ENCODE measurements around the gene SUN1.

The SUN1 gene

GRCh38 chr7:881441-882234 is 49.4 kb downstream of the SUN1 start:
- Histone ChIP-seq H3K27me3 (ENCODE audit: control insufficient read depth in 5 of 5, insufficient read depth in 4 of 5, low read length in 5 of 5) (no peaks in the 10 kb centered on the region), H3K27ac (ENCODE audit: low read depth, low read length) (no peak overlapping the region), H3K4me3 (ENCODE audit: low read depth in 1 of 5, low read length in 5 of 5) (no peak overlapping the region), H3K9me3 (ENCODE audit: control insufficient read depth in 5 of 5, low read length in 5 of 5) (no peaks in the 10 kb centered on the region), H3K4me1 (ENCODE audit: control insufficient read depth in 5 of 5, insufficient read depth in 5 of 5, low read length in 5 of 5) (peaks cover 3 to 56% (median 39%) of the 10 kb centered on the region in 5 donors), H3K9ac (ENCODE audit: low read length in 5 of 5) (no peak overlapping the region), H3K36me3 (ENCODE audit: control insufficient read depth in 5 of 5, insufficient read depth in 5 of 5, low read length in 5 of 5) (peaks cover 0 to 17% (median 9%) of the 10 kb centered on the region in 5 donors)

- Histone ChIP-seq H3K9me3 (ENCODE audit: control insufficient read depth in 5 of 5, low read length in 5 of 5) (no peaks in the 10 kb centered on the region), H3K27ac (ENCODE audit: low read depth, low read length) (no peak overlapping the region), H3K36me3 (ENCODE audit: control insufficient read depth in 5 of 5, insufficient read depth in 5 of 5, low read length in 5 of 5) (peaks cover 0 to 26% (median 17%) of the 10 kb centered on the region in 5 donors), H3K27me3 (ENCODE audit: control insufficient read depth in 5 of 5, insufficient read depth in 4 of 5, low read length in 5 of 5) (no peaks in the 10 kb centered on the region), H3K9ac (ENCODE audit: low read length in 5 of 5) (peak overlapping the region in 1 of 5 donors; percentile 52), H3K4me1 (ENCODE audit: control insufficient read depth in 5 of 5, insufficient read depth in 5 of 5, low read length in 5 of 5) (peaks cover 3 to 56% (median 36%) of the 10 kb centered on the region in 5 donors), H3K4me3 (ENCODE audit: low read depth in 1 of 5, low read length in 5 of 5) (no peak overlapping the region)
These were observed 50.2 kb downstream of the SUN1 start for GRCh38 chr7:882336-883035.

- Histone ChIP-seq H3K4me3 (ENCODE audit: low read depth in 1 of 5, low read length in 5 of 5) (no peak overlapping the region), H3K27ac (ENCODE audit: low read depth, low read length) (no peak overlapping the region), H3K27me3 (ENCODE audit: control insufficient read depth in 5 of 5, insufficient read depth in 4 of 5, low read length in 5 of 5) (no peaks in the 10 kb centered on the region), H3K36me3 (ENCODE audit: control insufficient read depth in 5 of 5, insufficient read depth in 5 of 5, low read length in 5 of 5) (peaks cover 0 to 34% (median 26%) of the 10 kb centered on the region in 5 donors), H3K4me1 (ENCODE audit: control insufficient read depth in 5 of 5, insufficient read depth in 5 of 5, low read length in 5 of 5) (peaks cover 3 to 49% (median 30%) of the 10 kb centered on the region in 5 donors), H3K9ac (ENCODE audit: low read length in 5 of 5) (peak overlapping the region in 1 of 5 donors; percentile 56), H3K9me3 (ENCODE audit: control insufficient read depth in 5 of 5, low read length in 5 of 5) (no peaks in the 10 kb centered on the region)
These were observed 51.1 kb downstream of the SUN1 start for GRCh38 chr7:883055-884021.

- Histone ChIP-seq H3K9me3 (ENCODE audit: control insufficient read depth in 5 of 5, low read length in 5 of 5) (no peaks in the 10 kb centered on the region), H3K9ac (ENCODE audit: low read length in 5 of 5) (peak overlapping the region in 1 of 5 donors; percentile 56), H3K27me3 (ENCODE audit: control insufficient read depth in 5 of 5, insufficient read depth in 4 of 5, low read length in 5 of 5) (no peaks in the 10 kb centered on the region), H3K36me3 (ENCODE audit: control insufficient read depth in 5 of 5, insufficient read depth in 5 of 5, low read length in 5 of 5) (peaks cover 0 to 41% (median 33%) of the 10 kb centered on the region in 5 donors), H3K4me3 (ENCODE audit: low read depth in 1 of 5, low read length in 5 of 5) (no peak overlapping the region), H3K4me1 (ENCODE audit: control insufficient read depth in 5 of 5, insufficient read depth in 5 of 5, low read length in 5 of 5) (peaks cover 3 to 38% (median 21%) of the 10 kb centered on the region in 5 donors), H3K27ac (ENCODE audit: low read depth, low read length) (no peak overlapping the region)
These were observed 52.1 kb downstream of the SUN1 start for GRCh38 chr7:884191-885003.

GRCh38 chr7:885261-885892 is 53.1 kb downstream of the SUN1 start:
- no peaks in the 10 kb centered on the region for H3K9me3 ChIP-seq (ENCODE audit: control insufficient read depth in 5 of 5, low read length in 5 of 5)
- H3K36me3 ChIP-seq (ENCODE audit: control insufficient read depth in 5 of 5, insufficient read depth in 5 of 5, low read length in 5 of 5) = peaks cover 0 to 43% (median 35%) of the 10 kb centered on the region in 5 donors
- H3K4me1 ChIP-seq (ENCODE audit: control insufficient read depth in 5 of 5, insufficient read depth in 5 of 5, low read length in 5 of 5) = peaks cover 3 to 35% (median 21%) of the 10 kb centered on the region in 5 donors
- no peak overlapping the region for H3K9ac ChIP-seq (ENCODE audit: low read length in 5 of 5)
- no peak overlapping the region for H3K27ac ChIP-seq (ENCODE audit: low read depth, low read length)
- no peak overlapping the region for H3K4me3 ChIP-seq (ENCODE audit: low read depth in 1 of 5, low read length in 5 of 5)
- no peaks in the 10 kb centered on the region for H3K27me3 ChIP-seq (ENCODE audit: control insufficient read depth in 5 of 5, insufficient read depth in 4 of 5, low read length in 5 of 5)

GRCh38 chr7:885893-886625 is 53.8 kb downstream of the SUN1 start:
- peaks cover 3 to 32% (median 21%) of the 10 kb centered on the region in 5 donors for H3K4me1 ChIP-seq (ENCODE audit: control insufficient read depth in 5 of 5, insufficient read depth in 5 of 5, low read length in 5 of 5)
- H3K9me3 ChIP-seq (ENCODE audit: control insufficient read depth in 5 of 5, low read length in 5 of 5) = no peaks in the 10 kb centered on the region
- peaks cover 0 to 49% (median 41%) of the 10 kb centered on the region in 5 donors for H3K36me3 ChIP-seq (ENCODE audit: control insufficient read depth in 5 of 5, insufficient read depth in 5 of 5, low read length in 5 of 5)
- H3K27me3 ChIP-seq (ENCODE audit: control insufficient read depth in 5 of 5, insufficient read depth in 4 of 5, low read length in 5 of 5) = no peaks in the 10 kb centered on the region
- no peak overlapping the region for H3K27ac ChIP-seq (ENCODE audit: low read depth, low read length)
- no peak overlapping the region for H3K4me3 ChIP-seq (ENCODE audit: low read depth in 1 of 5, low read length in 5 of 5)
- H3K9ac ChIP-seq (ENCODE audit: low read length in 5 of 5) = no peak overlapping the region

- H3K9me3 ChIP-seq (ENCODE audit: control insufficient read depth in 5 of 5, low read length in 5 of 5) = no peaks in the 10 kb centered on the region
- H3K36me3 ChIP-seq (ENCODE audit: control insufficient read depth in 5 of 5, insufficient read depth in 5 of 5, low read length in 5 of 5) = peaks cover 0 to 57% (median 49%) of the 10 kb centered on the region in 5 donors
- no peaks in the 10 kb centered on the region for H3K27me3 ChIP-seq (ENCODE audit: control insufficient read depth in 5 of 5, insufficient read depth in 4 of 5, low read length in 5 of 5)
- H3K4me3 ChIP-seq (ENCODE audit: low read depth in 1 of 5, low read length in 5 of 5) = no peak overlapping the region
- no peak overlapping the region for H3K9ac ChIP-seq (ENCODE audit: low read length in 5 of 5)
- no peak overlapping the region for H3K27ac ChIP-seq (ENCODE audit: low read depth, low read length)
- H3K4me1 ChIP-seq (ENCODE audit: control insufficient read depth in 5 of 5, insufficient read depth in 5 of 5, low read length in 5 of 5) = peaks cover 3 to 32% (median 21%) of the 10 kb centered on the region in 5 donors
These were observed 54.6 kb downstream of the SUN1 start for GRCh38 chr7:886626-887487.

GRCh38 chr7:887488-887820 is 55.2 kb downstream of the SUN1 start:
- H3K4me1 ChIP-seq (ENCODE audit: control insufficient read depth in 5 of 5, insufficient read depth in 5 of 5, low read length in 5 of 5) = peaks cover 3 to 32% (median 21%) of the 10 kb centered on the region in 5 donors

More at GRCh38 chr7:887488-887820, 55.2 kb downstream of the SUN1 start:
- Histone ChIP-seq H3K27me3 (ENCODE audit: control insufficient read depth in 5 of 5, insufficient read depth in 4 of 5, low read length in 5 of 5) (no peaks in the 10 kb centered on the region), H3K9ac (ENCODE audit: low read length in 5 of 5) (no peak overlapping the region), H3K27ac (ENCODE audit: low read depth, low read length) (no peak overlapping the region), H3K9me3 (ENCODE audit: control insufficient read depth in 5 of 5, low read length in 5 of 5) (no peaks in the 10 kb centered on the region), H3K4me3 (ENCODE audit: low read depth in 1 of 5, low read length in 5 of 5) (no peak overlapping the region), H3K36me3 (ENCODE audit: control insufficient read depth in 5 of 5, insufficient read depth in 5 of 5, low read length in 5 of 5) (peaks cover 0 to 63% (median 55%) of the 10 kb centered on the region in 5 donors)
